ENCODE data around the gene OR1I1. TPM values are rescaled to one million over a fixed set of nuclear protein-coding genes. Genes with fewer than 3 reads are reported as not detected.

The OR1I1 gene
- total and polyA plus RNA-seq, 9 donors, result 0.04 to 0.19 (median 0.05) TPM; not detected in 5

DNA sequence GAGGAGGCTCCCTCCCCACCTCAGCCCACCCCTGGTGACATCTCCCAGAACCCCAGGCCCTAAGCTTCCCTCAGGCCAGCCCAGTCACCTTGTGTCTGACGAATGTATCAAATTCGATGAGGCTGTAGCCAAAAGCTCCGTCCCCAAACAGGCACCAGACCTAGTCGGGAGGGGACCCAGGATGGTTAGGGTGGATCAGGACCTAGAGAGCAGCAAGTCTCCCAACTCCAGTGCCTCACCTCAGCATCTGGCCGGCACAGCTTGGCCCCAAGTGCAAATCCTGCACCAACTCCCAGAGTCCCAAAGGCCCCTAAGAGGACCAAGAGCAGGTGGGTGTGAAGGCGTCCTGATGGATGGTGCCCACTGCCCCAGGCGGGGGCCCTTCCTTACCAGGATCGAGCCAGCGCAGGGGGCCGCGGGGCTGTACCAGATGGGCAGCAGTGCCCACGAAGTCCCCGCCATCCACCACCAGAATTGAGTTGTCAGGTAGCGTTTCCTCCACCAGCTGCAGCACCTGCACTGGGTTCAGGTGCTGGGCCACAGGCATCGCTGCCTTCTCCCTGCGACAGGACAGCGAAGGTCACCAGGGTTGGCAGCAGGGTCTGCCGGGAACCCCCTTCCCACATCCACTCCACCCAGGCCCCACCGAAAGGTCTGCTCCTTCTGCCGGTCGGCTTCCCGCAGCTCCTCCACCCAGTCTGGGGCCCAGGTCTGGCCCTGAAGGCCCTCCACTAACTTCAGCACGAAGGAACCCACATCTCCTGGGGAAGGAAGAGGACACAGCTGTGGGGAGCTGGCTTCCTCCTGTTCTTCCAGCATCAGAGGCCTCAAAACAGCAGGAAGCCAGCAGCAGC is 34.0 kb downstream of the OR1I1 start:
- WGBS (ENCODE audit: insufficient coverage), result 67% methylated on average over 13 of the region's 23 CpGs
- Histone ChIP-seq H3K36me3 (ENCODE audit: control insufficient read depth, insufficient read depth, low read length) (peaks cover 90% of the 10 kb centered on the region), H3K27ac (ENCODE audit: low read length) (peak overlapping the region; percentile 21)

DNA sequence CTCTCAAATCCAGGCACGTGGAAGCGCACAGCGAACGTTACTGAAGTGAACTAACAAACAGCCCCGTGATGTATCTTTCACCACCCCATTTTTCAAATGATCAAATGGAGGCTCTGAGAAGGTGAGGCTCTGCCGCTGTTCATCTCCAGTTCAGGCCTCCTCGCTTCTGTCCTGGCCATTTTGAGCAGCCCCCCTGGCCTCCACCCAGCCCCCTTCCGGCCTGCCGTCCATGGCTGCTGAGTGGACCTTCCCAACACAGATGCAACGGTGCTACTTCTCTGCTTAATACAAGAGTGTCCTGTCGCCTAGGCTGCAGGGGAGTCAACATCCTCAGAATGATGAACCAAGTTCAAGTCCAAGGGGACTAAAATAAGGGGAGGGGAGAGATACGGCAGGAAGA is 34.8 kb downstream of the OR1I1 start:
- peaks cover 20% of the 10 kb centered on the region for H3K4me1 ChIP-seq (ENCODE audit: control insufficient read depth, insufficient read depth, low read length)
- H3K36me3 ChIP-seq (ENCODE audit: control insufficient read depth, insufficient read depth, low read length), result peaks cover 87% of the 10 kb centered on the region
- H3K4me3 ChIP-seq (ENCODE audit: low read length), result no peak overlapping the region
- no peak for DNase-seq
- WGBS (ENCODE audit: insufficient coverage), result 77% methylated on average over 10 of the region's 12 CpGs
- no peaks in the 10 kb centered on the region for H3K27me3 ChIP-seq (ENCODE audit: control insufficient read depth, insufficient read depth, low read length)
- H3K9me3 ChIP-seq (replicated peaks; ENCODE audit: control insufficient read depth, low read depth, low read length), result no peaks in the 10 kb centered on the region
- H3K27ac ChIP-seq (ENCODE audit: low read length), result peak overlapping the region; percentile 21

More for the DNA sequence above, 34.0 kb downstream of the OR1I1 start:
- Histone ChIP-seq H3K4me1 (ENCODE audit: control insufficient read depth, insufficient read depth, low read length) (peaks cover 20% of the 10 kb centered on the region), H3K27me3 (ENCODE audit: control insufficient read depth, insufficient read depth, low read length) (no peaks in the 10 kb centered on the region), H3K9me3 (replicated peaks; ENCODE audit: control insufficient read depth, low read depth, low read length) (no peaks in the 10 kb centered on the region), H3K4me3 (ENCODE audit: low read length) (no peak overlapping the region)
- DNase-seq, result no peak

DNA sequence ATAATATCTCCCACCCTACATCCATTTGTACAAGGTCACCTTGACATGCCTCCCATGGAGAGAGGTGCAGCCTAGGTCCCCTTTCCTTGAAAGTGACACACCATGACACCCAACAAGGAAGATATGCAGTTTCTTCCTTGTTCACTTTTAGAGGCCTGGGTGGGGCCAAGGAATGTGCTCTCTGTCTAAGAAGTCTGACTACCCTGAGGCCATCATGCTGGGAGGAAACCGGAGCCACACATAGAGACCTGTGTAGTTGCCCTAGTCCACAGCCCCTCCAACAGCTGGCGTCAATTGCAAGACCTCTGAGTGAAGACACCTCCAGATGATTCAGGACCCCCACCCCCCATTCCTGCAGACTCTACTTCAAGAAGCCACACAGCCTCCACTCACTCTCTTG is 36.2 kb downstream of the OR1I1 start:
- no peak overlapping the region for H3K4me3 ChIP-seq (ENCODE audit: low read length)
- WGBS (ENCODE audit: insufficient coverage), result 81% methylated on average over 2 of the region's 2 CpGs
- H3K27ac ChIP-seq (ENCODE audit: low read length), result no peak overlapping the region
- no peaks in the 10 kb centered on the region for H3K27me3 ChIP-seq (ENCODE audit: control insufficient read depth, insufficient read depth, low read length)
- H3K4me1 ChIP-seq (ENCODE audit: control insufficient read depth, insufficient read depth, low read length), result peaks cover 24% of the 10 kb centered on the region
- no peaks in the 10 kb centered on the region for H3K9me3 ChIP-seq (replicated peaks; ENCODE audit: control insufficient read depth, low read depth, low read length)
- peaks cover 85% of the 10 kb centered on the region for H3K36me3 ChIP-seq (ENCODE audit: control insufficient read depth, insufficient read depth, low read length)
- no peak for DNase-seq

DNA sequence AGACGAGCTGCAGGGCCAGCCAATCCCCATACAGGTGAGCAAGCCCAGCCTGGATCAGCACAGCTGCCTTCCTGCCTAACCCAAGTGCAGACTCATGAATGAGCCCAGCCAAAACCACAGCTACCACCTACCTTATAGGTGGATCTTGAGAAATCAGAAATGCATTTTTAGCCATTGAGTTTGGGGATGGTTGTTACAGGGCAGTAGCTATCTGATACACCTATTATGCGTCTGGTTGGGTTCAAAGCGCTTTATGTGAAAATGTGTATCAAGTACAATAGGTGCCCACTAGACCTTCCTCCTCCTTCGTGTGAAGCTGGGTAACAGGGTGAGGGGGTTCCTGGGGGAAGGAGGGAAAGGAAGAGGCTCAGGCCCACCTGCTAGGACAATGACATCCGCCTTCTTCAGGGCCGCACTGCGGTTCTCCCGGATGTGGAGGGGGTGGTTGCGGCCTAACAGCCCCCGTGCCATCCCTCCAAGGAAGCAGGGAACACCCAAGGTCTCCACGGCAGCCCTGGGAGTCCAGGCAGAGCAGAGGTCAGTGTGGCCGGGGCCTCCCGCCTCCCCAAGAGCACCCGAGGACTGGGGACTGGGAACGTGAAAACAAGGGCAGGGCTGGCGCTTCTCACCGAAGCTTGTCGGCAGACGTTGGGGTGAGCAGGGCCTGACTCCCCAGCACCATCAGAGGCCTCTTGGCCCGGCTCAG is 36.9 kb downstream of the OR1I1 start:
- H3K9me3 ChIP-seq (replicated peaks; ENCODE audit: control insufficient read depth, low read depth, low read length), result no peaks in the 10 kb centered on the region
- WGBS (ENCODE audit: insufficient coverage), result 95% methylated on average over 14 of the region's 20 CpGs
- no peaks in the 10 kb centered on the region for H3K27me3 ChIP-seq (ENCODE audit: control insufficient read depth, insufficient read depth, low read length)
- peaks cover 78% of the 10 kb centered on the region for H3K36me3 ChIP-seq (ENCODE audit: control insufficient read depth, insufficient read depth, low read length)
- H3K27ac ChIP-seq (ENCODE audit: low read length), result no peak overlapping the region
- H3K4me1 ChIP-seq (ENCODE audit: control insufficient read depth, insufficient read depth, low read length), result peaks cover 31% of the 10 kb centered on the region
- DNase-seq, result no peak
- no peak overlapping the region for H3K4me3 ChIP-seq (ENCODE audit: low read length)

DNA sequence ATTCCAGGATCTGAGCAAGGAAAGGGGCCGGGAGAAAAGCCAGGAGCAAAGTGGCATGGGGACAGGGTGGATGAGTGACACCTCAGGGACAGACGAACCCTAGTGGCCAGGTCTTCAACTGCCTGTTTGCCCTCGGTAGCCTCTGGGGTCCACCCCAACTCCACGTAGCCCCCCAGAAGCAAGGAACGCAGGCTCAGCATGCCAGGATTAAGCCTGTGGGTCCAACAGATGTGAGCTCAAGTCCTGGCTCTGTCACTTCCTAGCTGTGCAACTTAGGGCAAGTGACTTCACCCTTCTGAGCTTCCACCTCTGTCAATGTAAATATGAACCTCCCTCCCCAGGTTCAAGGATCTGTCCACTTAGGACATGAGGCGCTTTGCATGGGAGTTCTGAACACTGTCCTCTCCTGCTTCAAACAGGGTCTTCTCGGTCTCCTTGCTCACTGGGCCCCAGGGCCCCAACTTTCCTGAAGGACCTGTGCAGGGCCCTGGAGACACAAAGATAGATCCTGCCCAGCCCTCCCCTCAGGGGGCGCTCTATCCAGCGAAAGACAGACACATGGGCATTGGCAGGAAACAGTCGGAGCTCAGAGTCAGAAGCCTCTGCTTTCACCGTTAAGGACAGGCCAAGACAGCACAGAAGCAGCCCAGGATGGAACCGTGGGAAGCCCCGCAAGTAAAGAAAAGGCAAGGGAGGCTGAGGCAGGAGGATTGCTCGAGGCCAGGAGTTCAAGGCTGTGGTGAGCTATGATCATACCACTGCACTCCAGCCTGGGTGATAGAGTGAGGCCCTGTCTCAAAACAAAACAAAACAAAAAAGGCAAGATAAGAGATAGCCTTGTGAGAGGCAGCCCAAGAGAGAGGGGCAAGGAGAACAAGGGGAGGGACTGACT is 38.4 kb downstream of the OR1I1 start:
- Histone ChIP-seq H3K4me3 (ENCODE audit: low read length) (no peak overlapping the region), H3K27me3 (ENCODE audit: control insufficient read depth, insufficient read depth, low read length) (no peaks in the 10 kb centered on the region), H3K9me3 (replicated peaks; ENCODE audit: control insufficient read depth, low read depth, low read length) (no peaks in the 10 kb centered on the region), H3K27ac (ENCODE audit: low read length) (no peak overlapping the region), H3K36me3 (ENCODE audit: control insufficient read depth, insufficient read depth, low read length) (peaks cover 71% of the 10 kb centered on the region), H3K4me1 (ENCODE audit: control insufficient read depth, insufficient read depth, low read length) (peaks cover 40% of the 10 kb centered on the region)
- no peak for DNase-seq
- 87% methylated on average over 11 of the region's 14 CpGs for WGBS (ENCODE audit: insufficient coverage)

GRCh38 chr19:15122331-15123030 is 40.5 kb downstream of the OR1I1 start:
- H3K27ac ChIP-seq (ENCODE audit: low read length), result no peak overlapping the region

GRCh38 chr19:15123031-15123890 is 41.2 kb downstream of the OR1I1 start:
- Histone ChIP-seq H3K36me3 (ENCODE audit: control insufficient read depth, insufficient read depth, low read length) (peaks cover 43% of the 10 kb centered on the region), H3K4me1 (ENCODE audit: control insufficient read depth, insufficient read depth, low read length) (peaks cover 27% of the 10 kb centered on the region), H3K27ac (ENCODE audit: low read length) (peak overlapping the region; percentile 47), H3K4me3 (ENCODE audit: low read length) (no peak overlapping the region), H3K9me3 (replicated peaks; ENCODE audit: control insufficient read depth, low read depth, low read length) (no peaks in the 10 kb centered on the region), H3K27me3 (ENCODE audit: control insufficient read depth, insufficient read depth, low read length) (no peaks in the 10 kb centered on the region)
- DNase-seq, result no peak
- WGBS (ENCODE audit: insufficient coverage), result 91% methylated on average over 21 of the region's 22 CpGs

More at GRCh38 chr19:15122331-15123030, 40.5 kb downstream of the OR1I1 start:
- no peaks in the 10 kb centered on the region for H3K9me3 ChIP-seq (replicated peaks; ENCODE audit: control insufficient read depth, low read depth, low read length)
- no peak overlapping the region for H3K4me3 ChIP-seq (ENCODE audit: low read length)
- H3K4me1 ChIP-seq (ENCODE audit: control insufficient read depth, insufficient read depth, low read length), result peaks cover 27% of the 10 kb centered on the region
- WGBS (ENCODE audit: insufficient coverage), result 98% methylated on average over 17 of the region's 21 CpGs
- no peaks in the 10 kb centered on the region for H3K27me3 ChIP-seq (ENCODE audit: control insufficient read depth, insufficient read depth, low read length)
- H3K36me3 ChIP-seq (ENCODE audit: control insufficient read depth, insufficient read depth, low read length), result peaks cover 51% of the 10 kb centered on the region
- DNase-seq, result no peak

- Histone ChIP-seq H3K36me3 (ENCODE audit: control insufficient read depth, insufficient read depth, low read length) (peaks cover 37% of the 10 kb centered on the region), H3K9me3 (replicated peaks; ENCODE audit: control insufficient read depth, low read depth, low read length) (no peaks in the 10 kb centered on the region), H3K27ac (ENCODE audit: low read length) (peak overlapping the region; percentile 96), H3K4me3 (ENCODE audit: low read length) (no peak overlapping the region), H3K27me3 (ENCODE audit: control insufficient read depth, insufficient read depth, low read length) (no peaks in the 10 kb centered on the region), H3K4me1 (ENCODE audit: control insufficient read depth, insufficient read depth, low read length) (peaks cover 27% of the 10 kb centered on the region)
- peak; percentile 86 for DNase-seq
- 52% methylated on average over 4 of the region's 5 CpGs for WGBS (ENCODE audit: insufficient coverage)
Observed at GRCh38 chr19:15123900-15124299, 41.9 kb downstream of the OR1I1 start.

All from muscle of leg (tissue), 11 donors.